ENCODE measurements around the gene DNAJB4.

DNAJB4 gene

DNA sequence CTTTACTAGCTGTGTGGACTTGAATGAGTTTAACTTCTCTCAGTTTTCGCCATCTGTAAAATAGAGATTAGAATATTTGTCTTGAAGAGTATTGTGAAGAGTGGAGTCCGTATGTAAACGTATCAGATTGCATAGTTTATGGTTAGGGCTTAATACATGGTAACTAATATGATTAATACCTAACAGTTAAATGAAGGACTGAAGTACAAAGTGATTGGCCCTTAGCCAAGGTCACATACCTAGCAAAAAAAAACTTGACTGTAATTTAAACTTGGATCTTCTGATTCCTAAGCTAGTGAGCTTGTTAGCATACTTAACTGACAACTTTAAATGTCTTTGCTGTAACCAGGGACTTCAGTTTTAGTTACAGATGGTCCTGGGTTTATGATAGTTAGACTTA is 42.9 kb downstream of the DNAJB4 start:
- TF ChIP-seq, protein P1, sequence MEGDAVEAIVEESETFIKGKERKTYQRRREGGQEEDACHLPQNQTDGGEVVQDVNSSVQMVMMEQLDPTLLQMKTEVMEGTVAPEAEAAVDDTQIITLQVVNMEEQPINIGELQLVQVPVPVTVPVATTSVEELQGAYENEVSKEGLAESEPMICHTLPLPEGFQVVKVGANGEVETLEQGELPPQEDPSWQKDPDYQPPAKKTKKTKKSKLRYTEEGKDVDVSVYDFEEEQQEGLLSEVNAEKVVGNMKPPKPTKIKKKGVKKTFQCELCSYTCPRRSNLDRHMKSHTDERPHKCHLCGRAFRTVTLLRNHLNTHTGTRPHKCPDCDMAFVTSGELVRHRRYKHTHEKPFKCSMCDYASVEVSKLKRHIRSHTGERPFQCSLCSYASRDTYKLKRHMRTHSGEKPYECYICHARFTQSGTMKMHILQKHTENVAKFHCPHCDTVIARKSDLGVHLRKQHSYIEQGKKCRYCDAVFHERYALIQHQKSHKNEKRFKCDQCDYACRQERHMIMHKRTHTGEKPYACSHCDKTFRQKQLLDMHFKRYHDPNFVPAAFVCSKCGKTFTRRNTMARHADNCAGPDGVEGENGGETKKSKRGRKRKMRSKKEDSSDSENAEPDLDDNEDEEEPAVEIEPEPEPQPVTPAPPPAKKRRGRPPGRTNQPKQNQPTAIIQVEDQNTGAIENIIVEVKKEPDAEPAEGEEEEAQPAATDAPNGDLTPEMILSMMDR (IDR thresholded peaks at IDR 0.05; ENCODE audit: borderline replicate concordance, control extremely low read depth, extremely low read depth, insufficient read depth, missing control alignments) = no peak
- no peak for DNase-seq (ENCODE audit: low spot score)
- in situ Hi-C loops (cut with MboI; ENCODE audit: low sequenced_read_pairs, unreplicated experiment) = no loop called here

DNA sequence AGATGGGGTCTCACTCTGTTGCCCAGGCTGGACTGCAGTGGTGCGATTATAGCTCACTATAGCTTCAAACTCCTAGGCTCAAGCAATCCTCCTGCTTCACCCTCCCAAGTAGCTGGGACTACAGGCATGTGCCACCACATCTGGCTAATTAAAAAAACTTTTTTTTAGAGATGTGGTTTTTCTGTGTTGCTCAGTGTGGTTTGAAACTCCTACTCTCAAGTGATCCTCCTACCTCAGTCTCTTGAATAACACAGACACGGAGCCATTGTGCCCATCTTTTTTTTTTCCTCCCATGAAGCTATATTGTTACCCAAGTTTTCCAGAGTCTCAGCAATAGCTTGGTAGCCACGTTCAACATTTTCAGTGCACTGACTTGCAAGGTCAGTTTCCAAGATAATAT is 43.7 kb downstream of the DNAJB4 start:
- TF ChIP-seq, protein P1 (IDR thresholded peaks at IDR 0.05; ENCODE audit: borderline replicate concordance, control extremely low read depth, extremely low read depth, insufficient read depth, missing control alignments) = no peak
- in situ Hi-C loops (cut with MboI; ENCODE audit: low sequenced_read_pairs, unreplicated experiment) = no loop called here
- no peak for DNase-seq (ENCODE audit: low spot score)

DNA sequence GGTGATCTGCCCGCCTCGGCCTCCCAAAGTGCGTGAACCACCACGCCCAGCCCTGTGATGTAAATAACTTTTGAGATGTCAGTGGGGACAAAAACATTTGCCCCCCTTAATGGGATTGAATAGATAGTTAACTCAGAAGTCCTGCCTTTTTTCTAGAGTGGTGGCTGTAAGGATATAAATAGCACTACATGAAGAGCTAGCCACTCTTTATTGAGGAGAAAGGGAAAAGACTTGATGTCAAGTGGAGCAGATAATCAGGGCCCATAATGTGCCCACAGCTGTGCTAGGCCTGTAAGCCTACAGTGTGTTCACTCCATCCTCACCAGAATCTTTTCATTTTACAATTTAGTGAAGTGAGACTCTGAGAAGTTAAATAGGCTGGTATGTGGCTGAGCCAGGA is 44.7 kb downstream of the DNAJB4 start:
- DNase-seq (ENCODE audit: low spot score) = no peak
- TF ChIP-seq, protein P1 (IDR thresholded peaks at IDR 0.05; ENCODE audit: borderline replicate concordance, control extremely low read depth, extremely low read depth, insufficient read depth, missing control alignments) = no peak
- in situ Hi-C loops (cut with MboI; ENCODE audit: low sequenced_read_pairs, unreplicated experiment) = no loop called here

DNA sequence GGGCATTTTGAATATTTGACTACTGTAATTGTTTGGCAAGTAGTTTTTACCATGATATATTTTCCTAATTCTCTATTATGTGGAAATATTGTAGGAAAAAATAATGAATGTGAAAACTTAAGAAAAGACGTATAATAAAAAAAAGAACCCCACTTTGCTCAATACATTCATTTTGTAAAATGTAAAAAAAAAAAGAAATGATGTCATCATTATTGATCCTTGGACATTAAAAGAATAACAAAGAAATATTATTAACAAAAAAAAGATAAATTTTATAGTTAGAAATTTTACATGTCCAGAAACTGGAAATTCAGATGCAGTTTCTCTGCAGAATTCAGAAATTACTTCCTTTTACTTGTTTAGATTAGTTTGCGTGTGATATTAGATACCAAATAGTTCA is 46.3 kb downstream of the DNAJB4 start:
- no peak for DNase-seq (ENCODE audit: low spot score)
- in situ Hi-C loops (cut with MboI; ENCODE audit: low sequenced_read_pairs, unreplicated experiment) = no loop called here
- TF ChIP-seq, protein P1 (IDR thresholded peaks at IDR 0.05; ENCODE audit: borderline replicate concordance, control extremely low read depth, extremely low read depth, insufficient read depth, missing control alignments) = no peak

DNA sequence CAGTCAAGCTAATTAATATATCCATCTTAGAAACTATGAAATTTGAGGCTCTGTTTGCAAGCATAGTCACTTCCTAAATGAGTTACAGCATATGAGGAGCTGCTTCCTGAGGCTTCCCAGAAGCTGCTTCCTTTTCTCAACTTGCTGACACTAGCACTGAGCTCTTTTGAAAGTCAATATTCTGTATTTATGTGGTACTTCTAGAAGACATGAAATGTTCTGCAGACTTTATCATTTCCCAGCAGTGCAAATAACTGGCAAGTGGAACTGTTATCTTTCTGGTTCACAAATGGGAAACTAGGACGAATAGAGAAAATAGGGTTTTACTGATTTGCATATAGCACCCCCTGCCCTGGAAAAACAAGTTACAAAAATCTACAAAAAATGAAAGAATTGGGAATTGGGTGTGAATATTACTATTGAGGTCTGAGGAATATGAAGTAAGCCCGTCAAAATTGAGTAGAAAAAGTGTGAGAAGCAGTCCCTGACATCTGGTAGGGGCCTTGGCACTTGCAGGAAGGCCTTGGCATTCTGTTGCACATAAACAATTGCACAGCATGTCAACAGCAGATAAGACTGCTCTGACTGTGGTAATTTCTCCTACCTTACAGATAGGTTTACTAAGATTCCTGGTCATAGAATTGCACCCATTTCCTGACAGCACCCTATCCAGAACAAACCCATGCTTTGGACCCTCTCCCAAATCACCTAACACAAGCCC is 48.1 kb downstream of the DNAJB4 start:
- no peak for DNase-seq (ENCODE audit: low spot score)
- TF ChIP-seq, protein P1 (IDR thresholded peaks at IDR 0.05; ENCODE audit: borderline replicate concordance, control extremely low read depth, extremely low read depth, insufficient read depth, missing control alignments) = no peak
- in situ Hi-C loops (cut with MboI; ENCODE audit: low sequenced_read_pairs, unreplicated experiment) = no loop called here

DNA sequence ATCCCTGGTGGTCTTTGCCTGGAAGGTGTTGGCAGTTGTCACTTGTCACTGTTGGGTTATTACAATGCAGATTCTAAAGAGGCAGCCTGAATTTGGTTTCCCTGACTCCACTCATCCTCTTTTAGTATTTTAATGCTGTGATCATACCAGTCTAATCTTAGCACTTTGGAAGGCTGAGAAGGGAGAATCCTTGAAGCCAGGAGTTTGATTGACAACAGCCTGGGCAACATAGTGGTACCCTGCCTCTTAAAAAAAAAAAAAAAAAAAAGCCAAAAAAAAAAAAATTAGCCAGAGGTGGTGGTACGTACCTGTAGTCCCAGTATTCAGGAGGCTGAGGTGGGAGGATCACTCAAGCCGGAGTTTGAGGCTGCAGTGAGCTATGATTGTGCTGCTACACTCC is 48.8 kb downstream of the DNAJB4 start:
- TF ChIP-seq, protein P1 (IDR thresholded peaks at IDR 0.05; ENCODE audit: borderline replicate concordance, control extremely low read depth, extremely low read depth, insufficient read depth, missing control alignments) = no peak
- in situ Hi-C loops (cut with MboI; ENCODE audit: low sequenced_read_pairs, unreplicated experiment) = no loop called here
- DNase-seq (ENCODE audit: low spot score) = no peak

Data from GM13976 (cell line).